ENCODE data around the gene SMARCA4.

- TF ChIP-seq CTCF (IDR thresholded peaks at IDR 0.05) (no peak), POLR2A (IDR thresholded peaks at IDR 0.05) (no peak)
Measured at GRCh38 chr19:11070123-11070522, 109.3 kb downstream of the SMARCA4 start.
